H9 (cell line): ENCODE data around the gene PLA2G4E. TPM values are rescaled to one million over a fixed set of nuclear protein-coding genes. Genes with fewer than 3 reads are reported as not detected.

Source experiments
- DNase-seq: peaks from one replicate; pipeline ENCODE4 v3.0.0-alpha.2; 2017
- H2AFZ ChIP-seq: one replicate; pipeline ENCODE4 v1.6.1; 2013; ENCODE audit warnings: mild to moderate bottlenecking, low read length, control low read depth, moderate library complexity
- H2AK5ac ChIP-seq: 2 replicates; pipeline ENCODE4 v1.6.1; 2013; ENCODE audit warnings: low read length, control low read depth, mixed read lengths; ENCODE audit not compliant: insufficient read length
- H2BK120ac ChIP-seq: one replicate; pipeline ENCODE4 v1.6.1; 2013; ENCODE audit warnings: low read depth, mild to moderate bottlenecking, low read length, control low read depth, inconsistent platforms; ENCODE audit not compliant: poor library complexity, severe bottlenecking
- H2BK12ac ChIP-seq: 2 replicates; pipeline ENCODE4 v1.6.1; 2013; ENCODE audit warnings: low read length, control low read depth, mixed read lengths, low read depth; ENCODE audit not compliant: insufficient read length
- H2BK15ac ChIP-seq: 2 replicates; pipeline ENCODE4 v1.6.1; 2013; ENCODE audit warnings: low read depth, low read length, control low read depth
- H2BK20ac ChIP-seq: one replicate; pipeline ENCODE4 v1.6.1; 2013; ENCODE audit warnings: low read depth, mild to moderate bottlenecking, low read length, control low read depth, inconsistent platforms; ENCODE audit not compliant: poor library complexity, severe bottlenecking
- H2BK5ac ChIP-seq: 2 replicates; pipeline ENCODE4 v1.6.1; 2013; ENCODE audit warnings: low read length, control low read depth, mixed read lengths; ENCODE audit not compliant: insufficient read length
- H3K14ac ChIP-seq: 2 replicates; pipeline ENCODE4 v1.6.1; 2013; ENCODE audit warnings: low read length, control low read depth; ENCODE audit not compliant: insufficient read depth
- H3K18ac ChIP-seq: 2 replicates; pipeline ENCODE4 v1.6.1; 2013; ENCODE audit warnings: low read depth, mild to moderate bottlenecking, mixed read lengths, low read length, control low read depth; ENCODE audit not compliant: insufficient read length
- H3K23ac ChIP-seq: 2 replicates; pipeline ENCODE4 v1.6.1; 2013; ENCODE audit warnings: low read length, control low read depth, mixed read lengths, low read depth; ENCODE audit not compliant: insufficient read length
- H3K23me2 ChIP-seq: 2 replicates; pipeline ENCODE4 v1.6.1; 2013; ENCODE audit warnings: low read depth, mild to moderate bottlenecking, mixed read lengths, low read length, control low read depth; ENCODE audit not compliant: insufficient read length, poor library complexity, severe bottlenecking
- H3K27ac ChIP-seq: 2 replicates; pipeline ENCODE4 v1.5.1; 2013; ENCODE audit warnings: low read length, control low read depth, mixed read lengths, low read depth; ENCODE audit not compliant: insufficient read length
- H3K27me3 ChIP-seq: 2 replicates; pipeline ENCODE4 v1.6.1; 2013; ENCODE audit warnings: low read length, control low read depth, inconsistent platforms; ENCODE audit not compliant: insufficient read depth
- H3K4ac ChIP-seq: 2 replicates; pipeline ENCODE4 v1.6.1; 2013; ENCODE audit warnings: low read depth, mild to moderate bottlenecking, control low read depth, inconsistent platforms, low read length, moderate library complexity
- H3K4me1 ChIP-seq: 2 replicates; pipeline ENCODE4 v1.6.1; 2013; ENCODE audit warnings: low read length, control low read depth, inconsistent platforms; ENCODE audit not compliant: insufficient read depth
- H3K4me2 ChIP-seq: 2 replicates; pipeline ENCODE4 v1.6.1; 2013; ENCODE audit warnings: low read length, control low read depth, mixed read lengths; ENCODE audit not compliant: insufficient read length, insufficient read depth
- H3K56ac ChIP-seq: 2 replicates; pipeline ENCODE4 v1.6.1; 2013; ENCODE audit warnings: low read depth, mild to moderate bottlenecking, mixed read lengths, low read length, control low read depth; ENCODE audit not compliant: insufficient read length
- H3K79me1 ChIP-seq: 2 replicates; pipeline ENCODE4 v1.6.1; 2013; ENCODE audit warnings: low read depth, mild to moderate bottlenecking, moderate library complexity, low read length, control low read depth, inconsistent platforms; ENCODE audit not compliant: insufficient read depth, poor library complexity, severe bottlenecking
- H3K79me2 ChIP-seq: 2 replicates; pipeline ENCODE4 v1.6.1; 2013; ENCODE audit warnings: low read length, control low read depth, inconsistent platforms; ENCODE audit not compliant: insufficient read depth
- H3K9ac ChIP-seq: 2 replicates; pipeline ENCODE4 v1.6.1; 2013; ENCODE audit warnings: low read length, control low read depth, mixed read lengths; ENCODE audit not compliant: insufficient read length; ENCODE audit errors: extremely low read depth
- H3K9me3 ChIP-seq: one replicate; pipeline ENCODE4 v1.6.1; 2013; ENCODE audit warnings: low read depth, low read length, inconsistent platforms; ENCODE audit not compliant: control insufficient read depth
- H3T11ph ChIP-seq: one replicate; pipeline ENCODE4 v1.6.1; 2013; ENCODE audit warnings: mild to moderate bottlenecking, low read length, control low read depth, inconsistent platforms
- H4K20me1 ChIP-seq: one replicate; pipeline ENCODE4 v1.6.1; 2013; ENCODE audit not compliant: control insufficient read depth, insufficient read length, insufficient read depth
- H4K5ac ChIP-seq: 2 replicates; pipeline ENCODE4 v1.6.1; 2013; ENCODE audit warnings: low read depth, mild to moderate bottlenecking, mixed read lengths, low read length, control low read depth; ENCODE audit not compliant: insufficient read length
- H4K8ac ChIP-seq: replicated peaks from 2 replicates; pipeline ENCODE4 v1.6.1; 2013; ENCODE audit warnings: low read length, control low read depth, mixed read lengths, low read depth; ENCODE audit not compliant: insufficient read length
- H4K91ac ChIP-seq: 2 replicates; pipeline ENCODE4 v1.6.1; 2013; ENCODE audit warnings: low read depth, mild to moderate bottlenecking, moderate library complexity, mixed read lengths, low read length, control low read depth; ENCODE audit not compliant: insufficient read length
- H3K27ac Mint-ChIP-seq, 3 experiments: 2 replicates in 2 of 3; 3 replicates in 1 of 3; pipeline ENCODE4 v1.8.0; 2020 to 2021; ENCODE audit warnings: mixed read lengths in 3 of 3, mild to moderate bottlenecking in 1 of 3, moderate library complexity in 1 of 3
- H3K27me3 Mint-ChIP-seq: 2 replicates; pipeline ENCODE4 v1.8.0; 2021; ENCODE audit warnings: low read depth, mild to moderate bottlenecking, moderate library complexity, mixed read lengths
- H3K36me3 Mint-ChIP-seq, 3 experiments: 2 replicates in 2 of 3; 3 replicates in 1 of 3; pipeline ENCODE4 v1.8.0; 2020 to 2021; ENCODE audit warnings: low read depth in 3 of 3, mixed read lengths in 3 of 3; ENCODE audit not compliant: insufficient read depth in 1 of 3
- H3K4me1 Mint-ChIP-seq, 2 experiments: 2 replicates each; pipeline ENCODE4 v1.8.0; 2020; ENCODE audit warnings: mixed read lengths in 2 of 2
- H3K4me3 Mint-ChIP-seq, 2 experiments: 2 replicates in 1 of 2; 3 replicates in 1 of 2; pipeline ENCODE4 v1.8.0; 2020 to 2021; ENCODE audit warnings: mild to moderate bottlenecking in 2 of 2, mixed read lengths in 2 of 2, moderate library complexity in 1 of 2
- H3K9me3 Mint-ChIP-seq, 2 experiments: 2 replicates in 1 of 2; 3 replicates in 1 of 2; pipeline ENCODE4 v1.8.0; 2020; ENCODE audit warnings: mild to moderate bottlenecking in 2 of 2, mixed read lengths in 2 of 2, moderate library complexity in 1 of 2
- WGBS: extraction: QIAGEN DNeasy Blood & Tissue Kit; methylation state at CpG from one replicate; pipeline ENCODE4 v1.1.7; 2013; ENCODE audit warnings: missing lambda C conversion rate, low lambda C conversion rate, mixed read lengths; ENCODE audit not compliant: insufficient read length; ENCODE audit errors: extremely low coverage; 5-methylcytosine and 5-hydroxymethylcytosine counted together
- total RNA-seq: library from RNA; stranded (reverse); gene quantifications from 2 replicates; pipeline ENCODE4 v1.2.1, GENCODE V29; 2021
- TF ChIP-seq, protein P1 (sequence below): fragments of 200-600 bp; sonication (generic); conservative IDR thresholded peaks from 3 replicates; pipeline ENCODE4 v1.8.0; 2021; ENCODE audit warnings: antibody characterized with exemption, mild to moderate bottlenecking

PLA2G4E gene
- total RNA-seq, 1 experiment from 2014 or later: not detected

DNA sequence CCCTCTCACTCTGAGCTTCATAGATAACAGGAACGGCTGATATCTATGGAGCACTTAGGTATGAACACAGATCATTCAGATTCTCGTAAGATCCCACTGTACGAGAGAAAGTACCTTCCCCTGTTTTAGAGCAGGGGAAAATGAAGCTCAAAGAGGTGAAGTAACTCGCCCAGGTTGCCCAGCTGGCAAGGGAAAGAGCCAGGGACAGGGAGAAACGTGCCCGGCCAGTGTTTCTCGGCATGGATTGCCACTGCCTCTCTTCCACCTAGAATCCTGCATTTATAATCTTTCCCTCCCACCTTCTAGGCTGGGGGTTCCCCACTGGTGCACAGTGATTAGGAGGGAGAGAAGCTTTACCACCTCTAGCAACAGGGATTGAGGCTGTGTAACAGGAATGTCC lies 87.5 kb downstream of the PLA2G4E start:
- Histone ChIP-seq H3K4me1 (peaks cover 10% of the 10 kb centered on the region; the same call in 1 of the 2 replicates), H3K79me1 (no peaks in the 10 kb centered on the region), H2BK5ac (no peak overlapping the region), H4K20me1 (no peaks in the 10 kb centered on the region), H3K9me3 (no peaks in the 10 kb centered on the region), H4K91ac (no peak overlapping the region), H3K56ac (no peak overlapping the region), H3T11ph (no peak overlapping the region), H3K27me3 (no peaks in the 10 kb centered on the region), H4K5ac (no peak overlapping the region), H3K27ac (no peak overlapping the region), H2BK120ac (no peak overlapping the region), H2AK5ac (no peak overlapping the region), H3K9ac (no peak overlapping the region), H3K23me2 (no peaks in the 10 kb centered on the region), H3K14ac (no peak overlapping the region), H2AFZ (no peak overlapping the region), H3K79me2 (0 out of 2 replicates have a peak, but pooled peaks cover 2% of the 10 kb centered on the region), H2BK15ac (no peak overlapping the region), H3K4ac (no peak overlapping the region), H2BK20ac (no peak overlapping the region), H2BK12ac (no peak overlapping the region), H3K23ac (no peak overlapping the region), H4K8ac (no peak overlapping the region), H3K4me2 (no peak overlapping the region), H3K18ac (no peak overlapping the region)
- peaks cover 32% of the 10 kb centered on the region in 2 experiments for H3K4me1 Mint-ChIP-seq
- H3K27me3 Mint-ChIP-seq: no peaks in the 10 kb centered on the region
- peak overlapping the region; percentile 49 to 89 (median 77); a peak in 6 of 7 replicates for H3K27ac Mint-ChIP-seq
- DNase-seq: no peak
- H3K4me3 Mint-ChIP-seq: no peak overlapping the region
- H3K36me3 Mint-ChIP-seq: peaks cover 0 to 11% (median 9%) of the 10 kb centered on the region in 3 experiments; a peak in 5 of 7 replicates
- TF ChIP-seq, protein P1, sequence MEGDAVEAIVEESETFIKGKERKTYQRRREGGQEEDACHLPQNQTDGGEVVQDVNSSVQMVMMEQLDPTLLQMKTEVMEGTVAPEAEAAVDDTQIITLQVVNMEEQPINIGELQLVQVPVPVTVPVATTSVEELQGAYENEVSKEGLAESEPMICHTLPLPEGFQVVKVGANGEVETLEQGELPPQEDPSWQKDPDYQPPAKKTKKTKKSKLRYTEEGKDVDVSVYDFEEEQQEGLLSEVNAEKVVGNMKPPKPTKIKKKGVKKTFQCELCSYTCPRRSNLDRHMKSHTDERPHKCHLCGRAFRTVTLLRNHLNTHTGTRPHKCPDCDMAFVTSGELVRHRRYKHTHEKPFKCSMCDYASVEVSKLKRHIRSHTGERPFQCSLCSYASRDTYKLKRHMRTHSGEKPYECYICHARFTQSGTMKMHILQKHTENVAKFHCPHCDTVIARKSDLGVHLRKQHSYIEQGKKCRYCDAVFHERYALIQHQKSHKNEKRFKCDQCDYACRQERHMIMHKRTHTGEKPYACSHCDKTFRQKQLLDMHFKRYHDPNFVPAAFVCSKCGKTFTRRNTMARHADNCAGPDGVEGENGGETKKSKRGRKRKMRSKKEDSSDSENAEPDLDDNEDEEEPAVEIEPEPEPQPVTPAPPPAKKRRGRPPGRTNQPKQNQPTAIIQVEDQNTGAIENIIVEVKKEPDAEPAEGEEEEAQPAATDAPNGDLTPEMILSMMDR: no peak
- no peaks in the 10 kb centered on the region; a peak in 1 of 5 replicates for H3K9me3 Mint-ChIP-seq
- no CpG with 5 or more reads among the region's 7 CpGs for WGBS
